Measurements from ENCODE around the gene SEMA4G. TPM values are rescaled to one million over a fixed set of nuclear protein-coding genes. Genes with fewer than 3 reads are reported as not detected.
A peak's percentile ranks its signal among the peaks of the same experiment; 100 is the strongest.

SEMA4G gene
- total and polyA plus RNA-seq, 2 of the 13 experiments (the other 11 are each of a cell fraction or from before 2014, with no cell fraction given), result 46.2 to 207 TPM

DNA sequence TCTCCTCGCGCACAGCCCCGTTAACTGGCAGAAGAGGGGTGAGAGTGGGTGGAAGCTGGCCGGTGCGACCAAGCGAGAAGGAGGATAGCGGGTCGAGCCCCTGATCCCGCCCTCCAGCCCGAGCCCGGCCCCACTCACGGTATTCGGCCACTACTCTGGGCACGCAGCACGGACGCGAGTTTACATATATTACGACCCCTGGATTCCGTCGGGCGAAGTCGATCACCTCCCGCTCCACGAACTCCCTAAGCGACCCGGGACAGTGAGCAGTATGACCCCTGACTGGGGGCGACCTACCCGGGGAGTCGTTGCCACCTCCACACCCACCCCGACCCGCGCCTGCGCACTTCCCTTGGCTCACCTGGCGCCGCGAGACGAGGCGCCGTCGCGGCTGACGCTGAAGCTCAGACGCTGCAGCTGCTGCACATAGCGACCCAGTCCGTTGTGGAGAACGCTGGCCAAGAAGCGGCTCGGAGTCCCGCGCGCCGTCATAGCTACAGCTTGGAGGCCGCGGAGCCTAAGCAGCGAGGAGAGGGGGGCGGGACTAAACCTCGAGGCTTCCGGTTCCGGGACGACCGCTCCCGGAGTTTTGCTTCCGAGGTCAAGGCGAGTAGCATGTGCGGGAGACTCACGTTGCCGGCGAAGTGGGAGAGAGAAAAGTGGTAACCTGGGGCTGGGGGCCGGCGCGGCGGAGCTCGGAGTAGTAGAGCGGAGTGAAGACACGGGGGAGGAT lies 17.8 kb downstream of the SEMA4G start, which contains the start of the genes MRPL43 and TWNK (continued):
- TF ChIP-seq, protein P1, sequence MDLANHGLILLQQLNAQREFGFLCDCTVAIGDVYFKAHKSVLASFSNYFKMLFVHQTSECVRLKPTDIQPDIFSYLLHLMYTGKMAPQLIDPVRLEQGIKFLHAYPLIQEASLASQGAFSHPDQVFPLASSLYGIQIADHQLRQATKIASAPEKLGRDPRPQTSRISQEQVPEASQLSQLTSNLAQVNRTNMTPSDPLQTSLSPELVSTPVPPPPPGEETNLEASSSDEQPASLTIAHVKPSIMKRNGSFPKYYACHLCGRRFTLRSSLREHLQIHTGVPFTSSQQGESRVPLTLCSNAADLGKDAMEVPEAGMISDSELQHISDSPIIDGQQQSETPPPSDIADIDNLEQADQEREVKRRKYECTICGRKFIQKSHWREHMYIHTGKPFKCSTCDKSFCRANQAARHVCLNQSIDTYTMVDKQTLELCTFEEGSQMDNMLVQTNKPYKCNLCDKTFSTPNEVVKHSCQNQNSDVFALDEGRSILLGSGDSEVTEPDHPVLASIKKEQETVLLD (CRISPR knock-in tag; IDR thresholded peaks at IDR 0.05; ENCODE audit: low read depth), result peak; percentile 71; the same call in 1 of the 2 replicates
- peak; percentile 76; the same call in 1 of the 2 replicates for TF ChIP-seq NKX3-1 (CRISPR knock-in tag; IDR thresholded peaks at IDR 0.05)
- no peak for TF ChIP-seq TEAD3 (CRISPR knock-in tag; optimal IDR thresholded peaks at IDR 0.05; ENCODE audit: borderline replicate concordance)
- TF ChIP-seq ZNF557 (CRISPR knock-in tag; IDR thresholded peaks at IDR 0.05), result no peak; the same call in 1 of the 2 replicates
- TF ChIP-seq ZNF12 (CRISPR knock-in tag; IDR thresholded peaks at IDR 0.05), result no peak
- TF ChIP-seq ZNF317 (CRISPR knock-in tag; IDR thresholded peaks at IDR 0.05), result no peak; the same call in 1 of the 2 replicates
- peak; percentile 55; the same call in 1 of the 2 replicates for TF ChIP-seq KLF12 (CRISPR knock-in tag; IDR thresholded peaks at IDR 0.05; ENCODE audit: borderline replicate concordance)
- no peak for TF ChIP-seq ZBTB42 (CRISPR knock-in tag; IDR thresholded peaks at IDR 0.05)
- TF ChIP-seq ZBTB7B (CRISPR knock-in tag; IDR thresholded peaks at IDR 0.05), result no peak
- TF ChIP-seq, protein P2, sequence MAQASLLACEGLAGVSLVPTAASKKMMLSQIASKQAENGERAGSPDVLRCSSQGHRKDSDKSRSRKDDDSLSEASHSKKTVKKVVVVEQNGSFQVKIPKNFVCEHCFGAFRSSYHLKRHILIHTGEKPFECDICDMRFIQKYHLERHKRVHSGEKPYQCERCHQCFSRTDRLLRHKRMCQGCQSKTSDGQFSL (CRISPR knock-in tag; IDR thresholded peaks at IDR 0.05), result no peak
- TF ChIP-seq ZNF3 (CRISPR knock-in tag; IDR thresholded peaks at IDR 0.05), result no peak
- no peak for TF ChIP-seq RFXANK (CRISPR knock-in tag; IDR thresholded peaks at IDR 0.05)
- TF ChIP-seq TCF12 (IDR thresholded peaks at IDR 0.05), result no peak
- TF ChIP-seq TCF12 (CRISPR knock-in tag; IDR thresholded peaks at IDR 0.05), result peak; percentile 62; the same call in 1 of the 2 replicates
- peak; percentile 25; the same call in 1 of the 2 replicates for TF ChIP-seq NAIF1 (CRISPR knock-in tag; IDR thresholded peaks at IDR 0.05; ENCODE audit: borderline replicate concordance)
- no peak for TF ChIP-seq ZFP82 (CRISPR knock-in tag; IDR thresholded peaks at IDR 0.05; ENCODE audit: borderline replicate concordance)
- TF ChIP-seq HHEX (CRISPR knock-in tag; IDR thresholded peaks at IDR 0.05), result no peak
- TF ChIP-seq, protein P3, sequence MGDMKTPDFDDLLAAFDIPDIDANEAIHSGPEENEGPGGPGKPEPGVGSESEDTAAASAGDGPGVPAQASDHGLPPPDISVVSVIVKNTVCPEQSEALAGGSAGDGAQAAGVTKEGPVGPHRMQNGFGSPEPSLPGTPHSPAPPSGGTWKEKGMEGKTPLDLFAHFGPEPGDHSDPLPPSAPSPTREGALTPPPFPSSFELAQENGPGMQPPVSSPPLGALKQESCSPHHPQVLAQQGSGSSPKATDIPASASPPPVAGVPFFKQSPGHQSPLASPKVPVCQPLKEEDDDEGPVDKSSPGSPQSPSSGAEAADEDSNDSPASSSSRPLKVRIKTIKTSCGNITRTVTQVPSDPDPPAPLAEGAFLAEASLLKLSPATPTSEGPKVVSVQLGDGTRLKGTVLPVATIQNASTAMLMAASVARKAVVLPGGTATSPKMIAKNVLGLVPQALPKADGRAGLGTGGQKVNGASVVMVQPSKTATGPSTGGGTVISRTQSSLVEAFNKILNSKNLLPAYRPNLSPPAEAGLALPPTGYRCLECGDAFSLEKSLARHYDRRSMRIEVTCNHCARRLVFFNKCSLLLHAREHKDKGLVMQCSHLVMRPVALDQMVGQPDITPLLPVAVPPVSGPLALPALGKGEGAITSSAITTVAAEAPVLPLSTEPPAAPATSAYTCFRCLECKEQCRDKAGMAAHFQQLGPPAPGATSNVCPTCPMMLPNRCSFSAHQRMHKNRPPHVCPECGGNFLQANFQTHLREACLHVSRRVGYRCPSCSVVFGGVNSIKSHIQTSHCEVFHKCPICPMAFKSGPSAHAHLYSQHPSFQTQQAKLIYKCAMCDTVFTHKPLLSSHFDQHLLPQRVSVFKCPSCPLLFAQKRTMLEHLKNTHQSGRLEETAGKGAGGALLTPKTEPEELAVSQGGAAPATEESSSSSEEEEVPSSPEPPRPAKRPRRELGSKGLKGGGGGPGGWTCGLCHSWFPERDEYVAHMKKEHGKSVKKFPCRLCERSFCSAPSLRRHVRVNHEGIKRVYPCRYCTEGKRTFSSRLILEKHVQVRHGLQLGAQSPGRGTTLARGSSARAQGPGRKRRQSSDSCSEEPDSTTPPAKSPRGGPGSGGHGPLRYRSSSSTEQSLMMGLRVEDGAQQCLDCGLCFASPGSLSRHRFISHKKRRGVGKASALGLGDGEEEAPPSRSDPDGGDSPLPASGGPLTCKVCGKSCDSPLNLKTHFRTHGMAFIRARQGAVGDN (CRISPR knock-in tag; IDR thresholded peaks at IDR 0.05), result peak; percentile 99
- no peak for TF ChIP-seq ZNF644 (CRISPR knock-in tag; IDR thresholded peaks at IDR 0.05; ENCODE audit: low read depth)
- peak; percentile 82 for TF ChIP-seq CBX1 (IDR thresholded peaks at IDR 0.05; ENCODE audit: low read depth)
- peak; percentile 98 for TF ChIP-seq SAP130 (CRISPR knock-in tag; IDR thresholded peaks at IDR 0.05; ENCODE audit: low read depth)
